Neuron (in vitro differentiated cells): ENCODE measurements around the gene MRPL19.
A peak's percentile ranks its signal among the peaks of the same experiment; 100 is the strongest.

Experiments
- H2AFZ ChIP-seq: one replicate; pipeline ENCODE4 v1.6.1; 2013; ENCODE audit warnings: low read depth, mild to moderate bottlenecking, inconsistent platforms, low read length, moderate library complexity
- H3K27me3 ChIP-seq: one replicate; pipeline ENCODE4 v1.6.1; 2013; ENCODE audit warnings: low read length; ENCODE audit not compliant: insufficient read depth
- H3K36me3 ChIP-seq: one replicate; pipeline ENCODE4 v1.6.1; 2013; ENCODE audit warnings: low read length; ENCODE audit not compliant: insufficient read depth
- H3K4me1 ChIP-seq: one replicate; pipeline ENCODE4 v1.6.1; 2013; ENCODE audit warnings: low read length; ENCODE audit not compliant: insufficient read depth
- H3K4me3 ChIP-seq: 2 replicates; pipeline ENCODE4 v1.5.1; 2013; ENCODE audit warnings: mild to moderate bottlenecking, low read length, moderate library complexity
- H3K9me3 ChIP-seq: one replicate; pipeline ENCODE4 v1.6.1; 2013; ENCODE audit warnings: low read length

The MRPL19 gene

GRCh38 chr2:75627902-75628504, 18.6 kb upstream of the MRPL19 start:
- Histone ChIP-seq H2AFZ (no peak overlapping the region), H3K36me3 (no peaks in the 10 kb centered on the region), H3K27me3 (no peaks in the 10 kb centered on the region), H3K4me3 (no peak overlapping the region), H3K4me1 (no peaks in the 10 kb centered on the region), H3K9me3 (no peaks in the 10 kb centered on the region)

DNA sequence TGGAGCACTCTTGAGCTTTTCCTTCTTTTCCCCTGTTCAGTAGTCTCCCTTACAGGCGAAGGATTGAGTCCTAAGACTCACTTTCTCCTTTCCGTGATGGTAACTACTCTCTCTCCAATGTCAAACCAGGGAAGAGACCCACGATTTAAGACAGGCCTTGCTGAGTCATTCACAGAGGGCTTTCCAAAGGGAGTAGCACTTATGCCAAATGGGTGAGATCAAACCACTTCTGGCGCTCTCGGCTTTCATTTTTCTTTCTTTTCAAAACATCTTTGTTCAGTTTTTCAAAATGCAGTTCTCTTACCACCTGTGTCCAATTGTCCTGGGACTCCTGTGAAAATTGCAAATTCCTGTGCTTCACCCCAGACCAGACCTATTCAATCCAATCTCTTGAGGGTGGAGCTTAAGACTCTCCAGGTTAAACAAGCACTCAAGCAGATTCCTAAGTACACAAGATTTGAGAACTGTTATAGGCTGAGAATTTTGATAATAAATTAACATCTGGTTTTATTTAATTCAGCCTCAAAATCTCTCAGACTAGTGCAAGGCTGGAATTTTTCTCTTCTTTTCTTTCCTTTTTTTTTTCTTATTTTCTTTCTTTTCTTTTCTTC, 14.4 kb upstream of the MRPL19 start:
- H3K9me3 ChIP-seq, result no peaks in the 10 kb centered on the region
- H3K4me3 ChIP-seq, result no peak overlapping the region
- no peak overlapping the region for H2AFZ ChIP-seq
- H3K4me1 ChIP-seq, result no peaks in the 10 kb centered on the region
- no peaks in the 10 kb centered on the region for H3K27me3 ChIP-seq
- H3K36me3 ChIP-seq, result no peaks in the 10 kb centered on the region

GRCh38 chr2:75632813-75633212, 13.8 kb upstream of the MRPL19 start:
- H2AFZ ChIP-seq, result no peak overlapping the region
- no peaks in the 10 kb centered on the region for H3K36me3 ChIP-seq
- no peaks in the 10 kb centered on the region for H3K4me1 ChIP-seq
- no peaks in the 10 kb centered on the region for H3K9me3 ChIP-seq
- H3K27me3 ChIP-seq, result peaks cover 5% of the 10 kb centered on the region
- no peak overlapping the region for H3K4me3 ChIP-seq

GRCh38 chr2:75633620-75634019, 13.0 kb upstream of the MRPL19 start:
- no peaks in the 10 kb centered on the region for H3K4me1 ChIP-seq
- H3K9me3 ChIP-seq, result no peaks in the 10 kb centered on the region
- H3K36me3 ChIP-seq, result no peaks in the 10 kb centered on the region
- no peak overlapping the region for H2AFZ ChIP-seq
- H3K27me3 ChIP-seq, result peaks cover 8% of the 10 kb centered on the region
- H3K4me3 ChIP-seq, result no peak overlapping the region

- Histone ChIP-seq H3K4me1 (no peaks in the 10 kb centered on the region), H3K36me3 (no peaks in the 10 kb centered on the region), H3K27me3 (peaks cover 8% of the 10 kb centered on the region), H2AFZ (no peak overlapping the region), H3K4me3 (no peak overlapping the region), H3K9me3 (no peaks in the 10 kb centered on the region)
These were observed 11.6 kb upstream of the MRPL19 start for GRCh38 chr2:75634945-75635344.

DNA sequence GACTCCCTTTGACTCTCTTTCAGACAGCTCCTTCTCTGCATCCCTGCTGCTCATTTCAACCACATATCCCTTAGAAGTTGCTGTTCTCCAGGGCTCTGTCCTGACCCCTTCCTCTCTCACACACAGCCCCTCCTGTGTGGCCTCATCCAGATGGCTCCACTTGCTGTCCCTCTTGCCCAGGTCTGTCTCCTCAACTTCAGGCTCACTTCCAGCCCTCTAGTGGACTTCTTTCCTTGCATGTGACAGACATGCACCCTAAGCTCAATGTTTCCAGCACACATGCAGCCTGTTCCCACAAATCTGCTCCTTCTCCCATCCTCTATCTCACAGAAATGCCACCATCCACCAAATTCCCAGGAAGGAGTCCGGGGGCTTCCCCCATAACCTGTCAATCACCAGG, 9.0 kb upstream of the MRPL19 start:
- no peaks in the 10 kb centered on the region for H3K36me3 ChIP-seq
- no peak overlapping the region for H3K4me3 ChIP-seq
- peaks cover 8% of the 10 kb centered on the region for H3K27me3 ChIP-seq
- H2AFZ ChIP-seq, result no peak overlapping the region
- no peaks in the 10 kb centered on the region for H3K9me3 ChIP-seq
- no peaks in the 10 kb centered on the region for H3K4me1 ChIP-seq

DNA sequence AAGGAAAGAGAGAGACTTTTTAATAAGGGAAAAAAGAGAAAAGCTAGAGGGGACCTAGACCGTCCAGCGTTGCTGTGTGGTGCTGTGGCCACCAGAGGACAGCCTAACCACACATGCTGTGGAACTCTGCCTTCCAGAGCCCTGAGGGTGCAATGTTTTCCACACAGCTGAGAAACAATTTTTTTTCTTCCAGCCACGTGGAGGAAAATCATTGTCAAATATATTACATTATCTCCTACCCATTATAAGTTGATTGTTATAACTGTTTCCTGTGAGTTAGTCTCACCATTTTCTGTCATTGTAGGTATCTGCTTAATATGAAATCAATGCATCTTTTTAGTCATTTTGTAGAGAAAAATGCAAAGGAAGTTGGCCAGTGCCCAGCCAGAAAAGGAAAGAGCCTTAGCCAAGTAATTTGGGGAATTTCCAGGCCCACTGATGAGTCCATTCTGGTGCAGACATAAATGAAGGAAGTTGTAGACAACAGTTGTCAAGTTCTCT, 5.9 kb upstream of the MRPL19 start:
- Histone ChIP-seq H3K27me3 (peaks cover 8% of the 10 kb centered on the region), H2AFZ (peak overlapping the region; percentile 44), H3K4me1 (no peaks in the 10 kb centered on the region), H3K36me3 (no peaks in the 10 kb centered on the region), H3K4me3 (no peak overlapping the region), H3K9me3 (no peaks in the 10 kb centered on the region)

DNA sequence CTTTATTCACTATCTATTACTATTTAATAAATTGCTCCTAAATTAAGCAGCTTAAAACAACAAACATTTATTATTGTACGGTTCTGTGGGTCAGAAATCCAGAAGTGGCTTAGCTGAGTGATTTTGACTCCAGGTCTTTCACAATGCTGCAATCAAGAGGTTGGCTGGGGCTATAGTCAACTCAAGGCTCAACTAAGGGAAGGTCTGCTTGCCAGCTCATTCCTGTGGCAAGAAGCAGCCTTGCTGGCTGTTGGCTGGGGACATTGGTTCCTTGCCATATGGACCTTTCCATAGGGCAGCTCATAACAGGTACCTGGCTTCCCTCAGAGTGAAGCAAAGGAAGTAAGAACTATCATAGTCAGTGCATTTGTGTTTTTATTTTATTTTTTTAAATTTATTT, 5.0 kb upstream of the MRPL19 start:
- H3K9me3 ChIP-seq, result no peaks in the 10 kb centered on the region
- H3K27me3 ChIP-seq, result peaks cover 8% of the 10 kb centered on the region
- H3K4me3 ChIP-seq, result no peak overlapping the region

GRCh38 chr2:75643980-75644379, 2.6 kb upstream of the MRPL19 start:
- Histone ChIP-seq H3K4me3 (no peak overlapping the region), H3K9me3 (no peaks in the 10 kb centered on the region), H2AFZ (no peak overlapping the region), H3K27me3 (no peaks in the 10 kb centered on the region), H3K36me3 (peaks cover under 1% of the 10 kb centered on the region), H3K4me1 (no peaks in the 10 kb centered on the region)

More for the DNA sequence above, 5.0 kb upstream of the MRPL19 start:
- no peaks in the 10 kb centered on the region for H3K36me3 ChIP-seq
- H3K4me1 ChIP-seq, result no peaks in the 10 kb centered on the region
- H2AFZ ChIP-seq, result no peak overlapping the region

- Histone ChIP-seq H3K36me3 (peaks cover 16% of the 10 kb centered on the region), H3K4me3 (no peak overlapping the region)
These were observed 940 bp upstream of the MRPL19 start for GRCh38 chr2:75645643-75646042.

GRCh38 chr2:75646090-75646582, 447 bp upstream of the MRPL19 start:
- H3K36me3 ChIP-seq, result peaks cover 20% of the 10 kb centered on the region
- H3K4me3 ChIP-seq, result peak overlapping the region; percentile 94
- H3K4me1 ChIP-seq, result no peaks in the 10 kb centered on the region
- H3K9me3 ChIP-seq, result no peaks in the 10 kb centered on the region
- H3K27me3 ChIP-seq, result no peaks in the 10 kb centered on the region
- H2AFZ ChIP-seq, result peak overlapping the region; percentile 71

More at GRCh38 chr2:75645643-75646042, 940 bp upstream of the MRPL19 start:
- no peak overlapping the region for H2AFZ ChIP-seq
- H3K27me3 ChIP-seq, result no peaks in the 10 kb centered on the region
- no peaks in the 10 kb centered on the region for H3K4me1 ChIP-seq
- no peaks in the 10 kb centered on the region for H3K9me3 ChIP-seq

GRCh38 chr2:75647771-75648170, 1.2 kb downstream of the MRPL19 start:
- H3K4me1 ChIP-seq, result no peaks in the 10 kb centered on the region

GRCh38 chr2:75654012-75654411, 7.4 kb downstream of the MRPL19 start:
- Histone ChIP-seq H3K4me1 (no peaks in the 10 kb centered on the region), H2AFZ (no peak overlapping the region), H3K4me3 (no peak overlapping the region), H3K9me3 (peaks cover 6% of the 10 kb centered on the region), H3K27me3 (no peaks in the 10 kb centered on the region), H3K36me3 (peaks cover 92% of the 10 kb centered on the region)

More at GRCh38 chr2:75647771-75648170, 1.2 kb downstream of the MRPL19 start:
- H3K4me3 ChIP-seq, result peak overlapping the region; percentile 94
- no peaks in the 10 kb centered on the region for H3K9me3 ChIP-seq
- no peaks in the 10 kb centered on the region for H3K27me3 ChIP-seq
- H2AFZ ChIP-seq, result no peak overlapping the region
- peaks cover 35% of the 10 kb centered on the region for H3K36me3 ChIP-seq
